ENCODE results near the gene LMO1.

LMO1 gene

DNA sequence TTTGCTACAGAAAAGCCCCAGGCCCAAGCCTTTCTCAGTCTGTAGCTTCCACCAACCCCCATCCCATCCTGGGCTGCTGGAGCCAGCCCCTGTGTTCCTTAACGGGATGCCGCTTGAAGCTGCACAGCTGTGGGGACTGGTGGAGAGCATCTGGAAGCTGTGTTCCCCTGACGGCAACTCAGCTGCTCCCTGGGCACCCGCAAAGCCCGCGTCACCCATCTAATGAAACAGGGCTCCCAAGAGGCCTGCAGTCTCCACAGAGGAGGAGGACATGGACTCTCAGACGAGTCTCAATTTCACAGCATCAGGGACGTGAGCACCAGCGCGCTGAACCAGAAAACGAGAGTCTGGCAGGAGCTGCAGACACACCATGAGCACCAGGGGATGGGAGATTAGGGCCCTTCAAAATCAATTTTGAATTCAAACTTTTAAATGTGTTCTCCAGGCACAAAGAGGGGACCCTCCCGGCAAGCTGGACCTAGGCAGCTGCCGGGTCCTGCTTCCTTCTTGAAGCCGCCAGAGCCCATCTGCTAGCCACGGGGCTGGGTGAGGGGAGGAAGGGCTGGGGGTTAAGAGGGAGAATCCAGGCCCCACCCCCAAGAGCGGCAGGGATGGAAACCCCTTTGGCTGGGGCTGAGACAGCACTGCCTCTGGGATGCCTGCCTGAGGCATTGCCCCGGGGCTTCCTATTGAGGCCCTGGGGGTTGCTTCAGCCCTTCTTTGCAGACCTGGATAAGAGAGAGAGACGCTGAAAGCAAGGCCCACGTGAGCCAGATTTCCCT lies 21.0 kb downstream of the LMO1 start:
- DNase-seq (ENCODE audit: low read depth): no peak

DNA sequence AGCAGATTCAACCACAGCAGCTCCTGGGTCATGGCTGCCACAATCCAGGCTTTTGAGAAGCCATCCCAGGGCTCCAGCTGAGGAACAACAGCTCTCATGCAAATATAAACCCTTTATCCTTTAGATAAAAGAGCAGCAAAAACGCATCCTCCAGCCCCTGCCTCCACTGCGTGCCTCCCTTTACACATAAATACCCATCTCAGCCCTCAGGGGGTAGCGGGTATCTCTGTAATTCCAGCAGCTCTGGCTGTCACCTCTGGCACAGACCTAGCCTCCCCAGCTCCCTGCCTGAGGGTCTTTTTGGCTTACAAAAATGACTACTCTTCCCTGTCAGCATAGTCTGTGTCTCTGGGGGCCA lies 21.6 kb downstream of the LMO1 start:
- no peak for DNase-seq (ENCODE audit: low read depth)

DNA sequence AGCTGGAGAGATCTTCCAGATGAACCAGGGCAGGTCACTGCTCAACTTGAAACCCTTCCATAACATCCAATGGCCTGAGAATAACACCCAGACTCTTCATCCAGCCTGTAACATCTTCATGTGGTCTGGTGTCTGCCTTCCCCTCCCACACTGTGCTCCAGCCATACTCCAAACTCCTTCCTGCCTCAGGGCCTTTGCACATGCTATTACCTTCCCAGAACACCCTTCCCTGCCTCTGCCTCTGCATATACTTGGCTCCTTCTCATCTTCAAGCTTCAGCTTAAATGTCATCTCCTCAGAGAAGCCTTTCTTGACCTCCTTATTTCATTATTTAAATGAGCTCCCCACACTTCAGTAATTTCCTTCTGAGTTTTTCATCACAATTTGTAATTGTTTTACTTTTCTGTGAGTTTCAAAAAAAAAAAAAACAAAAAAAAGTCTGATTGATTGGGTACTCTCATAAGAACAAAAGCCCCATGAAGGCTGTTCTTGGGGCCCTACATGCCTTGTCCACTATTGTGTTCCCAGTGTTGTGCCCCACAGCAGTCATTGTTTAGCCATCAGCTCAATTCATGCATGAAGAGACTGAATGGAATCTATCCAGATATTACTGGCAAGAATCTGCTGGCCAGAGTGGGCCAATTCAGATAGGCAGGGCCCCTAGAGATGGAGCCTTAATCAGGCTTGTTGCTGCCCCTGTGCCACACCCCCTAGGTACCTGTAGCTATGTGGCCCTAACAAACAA lies 22.1 kb downstream of the LMO1 start:
- no peak for DNase-seq (ENCODE audit: low read depth)

DNA sequence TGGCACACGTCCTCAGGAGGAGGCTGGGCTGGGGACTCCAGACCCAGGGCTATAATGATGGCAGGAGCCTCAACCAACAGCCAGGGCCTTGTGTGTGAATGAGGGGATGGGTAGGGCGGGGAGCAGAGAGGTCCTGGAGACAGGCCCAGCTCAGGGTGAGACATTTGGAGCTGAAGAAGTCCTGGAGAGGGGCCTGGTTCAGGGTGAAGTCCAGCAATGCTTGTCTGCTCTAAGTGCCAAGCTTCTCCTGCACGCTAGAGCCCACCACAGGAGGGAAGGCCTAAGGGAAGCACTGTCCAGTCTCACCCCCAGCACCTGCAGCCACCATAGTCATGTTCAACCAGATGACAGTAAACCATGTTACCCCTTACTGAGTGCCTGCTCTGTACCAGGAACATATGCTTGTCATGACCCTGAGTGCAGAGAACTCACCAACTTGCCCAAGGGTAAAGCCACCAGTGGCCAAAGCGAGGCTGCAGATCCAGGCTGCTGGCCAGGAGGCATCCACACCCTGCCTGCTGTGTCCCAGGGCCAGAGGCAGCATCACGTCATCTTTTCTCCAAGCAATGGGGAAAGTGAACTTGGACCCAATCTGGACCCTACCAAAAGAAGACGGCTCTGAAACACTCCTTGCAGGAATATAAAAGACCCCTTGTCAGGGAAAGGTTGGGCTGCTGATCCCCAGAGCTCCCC lies 24.0 kb downstream of the LMO1 start:
- no peak for DNase-seq (ENCODE audit: low read depth)

DNA sequence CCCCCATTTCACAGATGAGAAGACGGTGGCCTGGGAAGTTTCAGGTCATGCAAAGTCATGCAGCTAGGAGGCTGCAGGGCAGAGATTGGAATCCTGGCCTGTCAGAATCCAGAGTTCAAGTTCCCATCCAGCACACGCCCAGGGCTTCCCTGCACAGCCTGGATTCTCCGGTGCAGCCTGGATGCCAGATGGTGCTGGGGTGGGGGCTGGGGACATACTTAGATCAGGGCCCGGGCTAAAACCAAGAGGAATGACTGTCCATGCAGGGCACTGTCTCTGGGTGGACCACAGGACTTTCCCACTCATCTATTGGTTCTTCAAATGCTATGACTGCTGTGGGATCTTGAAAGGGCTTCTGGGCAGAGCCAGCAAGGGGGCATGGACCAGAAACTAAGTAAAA lies 24.6 kb downstream of the LMO1 start:
- no peak for DNase-seq (ENCODE audit: low read depth)

DNA sequence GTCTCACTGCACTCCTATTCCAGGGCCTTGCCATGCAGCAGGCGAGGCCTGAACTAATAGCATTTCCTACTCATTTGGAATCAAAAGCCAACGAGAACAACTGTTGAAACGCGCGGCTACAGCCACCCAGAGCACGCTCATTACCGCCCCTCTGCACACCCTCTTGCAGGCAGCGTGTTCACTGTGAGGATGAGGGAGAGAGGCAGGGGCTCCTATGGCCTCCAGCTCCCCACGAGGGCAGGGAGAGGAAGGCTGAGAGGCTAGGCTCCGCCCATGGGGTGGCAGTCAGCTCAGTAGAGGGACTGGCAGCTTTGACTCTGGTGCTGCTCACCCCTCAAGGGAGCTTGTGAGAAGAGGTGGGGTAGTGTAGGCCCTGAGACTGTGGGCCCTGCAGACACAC lies 26.2 kb downstream of the LMO1 start:
- no peak for DNase-seq (ENCODE audit: low read depth)

DNA sequence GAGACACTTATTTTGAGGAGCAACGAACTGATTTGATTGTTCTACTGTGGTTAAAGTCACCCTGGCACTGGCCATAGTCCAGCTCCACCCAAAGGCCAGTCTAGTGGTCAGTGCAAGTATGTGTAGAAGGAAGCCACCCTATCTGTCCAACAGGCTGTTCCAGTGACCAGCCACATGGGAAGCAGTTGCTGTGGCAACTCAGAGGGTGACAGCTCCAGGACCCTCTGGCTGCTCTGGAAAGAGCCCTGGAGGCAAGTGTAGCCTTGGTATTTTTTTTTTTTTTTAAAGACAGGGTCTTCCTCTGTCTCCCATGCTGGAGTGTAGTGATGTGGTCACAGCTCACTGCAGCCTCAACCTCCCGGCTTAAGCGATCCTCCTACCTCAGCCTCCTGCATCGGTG lies 27.8 kb downstream of the LMO1 start:
- no peak for DNase-seq (ENCODE audit: low read depth)

DNA sequence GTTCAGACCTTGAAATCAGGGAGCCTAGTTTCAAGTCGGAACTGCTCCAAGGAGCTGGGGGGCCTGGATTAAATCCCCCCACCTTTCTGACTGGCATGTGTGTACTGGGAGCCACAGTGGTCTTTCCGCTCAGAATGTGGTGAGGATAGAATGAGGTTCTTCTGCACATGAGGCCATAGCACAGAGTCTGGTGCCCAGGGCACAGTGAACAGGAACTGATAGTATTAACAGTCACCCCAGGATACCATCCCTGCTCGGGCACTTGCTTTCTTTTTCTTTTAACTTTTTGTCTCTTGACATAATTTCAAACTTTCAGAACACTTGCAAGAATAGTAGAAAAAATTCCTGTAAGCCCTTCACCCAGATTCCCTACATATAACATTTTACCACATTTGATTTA lies 28.8 kb downstream of the LMO1 start:
- DNase-seq (ENCODE audit: low read depth): no peak

DNA sequence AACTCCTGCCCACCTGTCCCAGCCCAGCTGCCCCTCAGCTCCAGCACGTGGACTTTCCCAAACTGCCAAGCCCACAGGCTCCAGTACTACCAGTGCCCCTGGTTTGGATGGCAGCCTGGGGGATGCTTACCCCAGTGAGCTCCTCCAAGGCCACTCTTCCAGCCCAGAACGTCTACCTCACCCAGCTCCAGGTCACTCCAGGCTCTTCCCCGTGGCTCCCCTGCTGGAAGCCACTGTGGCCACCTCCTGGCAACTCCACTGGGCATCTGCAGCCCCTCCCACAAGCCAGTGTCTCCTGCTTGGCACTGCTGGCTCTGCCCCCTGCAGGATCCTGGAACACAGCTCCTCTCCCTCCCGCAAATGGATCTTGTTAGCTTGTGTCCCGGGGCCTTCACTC lies 29.3 kb downstream of the LMO1 start:
- no peak for DNase-seq (ENCODE audit: low read depth)

DNA sequence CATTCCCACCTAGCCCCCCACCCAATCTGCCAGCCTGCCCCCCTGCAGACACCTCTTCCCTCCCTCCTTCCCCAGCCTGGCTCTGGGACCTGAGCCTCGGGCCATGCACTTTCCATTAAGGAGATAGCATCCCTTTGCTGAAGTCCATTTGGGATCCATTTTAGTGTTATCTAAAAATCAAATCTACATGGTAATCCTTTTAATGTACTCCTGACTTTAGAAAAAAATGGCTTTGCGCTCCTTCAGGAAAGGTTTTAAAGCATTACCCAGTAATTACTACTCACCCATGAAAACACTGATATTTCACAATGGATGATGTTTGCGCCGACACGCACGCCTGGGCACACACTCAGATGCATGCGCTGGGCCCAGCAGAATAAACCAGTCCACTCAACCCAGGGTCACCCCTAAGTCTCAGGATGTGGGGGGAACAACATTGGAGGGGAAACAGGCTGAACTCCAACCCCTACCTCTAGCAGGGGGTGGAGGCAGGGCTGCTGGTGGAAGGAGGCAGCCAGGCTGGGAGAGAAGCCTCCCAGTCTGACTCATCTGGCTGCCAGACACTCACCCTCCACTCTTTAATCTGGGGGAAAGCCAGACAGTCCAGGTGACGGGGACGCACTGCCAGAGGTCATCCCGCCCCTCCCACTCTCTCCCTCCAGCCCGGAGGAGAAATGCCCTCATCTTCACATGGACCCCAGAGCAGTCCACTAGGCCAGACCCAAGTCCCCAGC lies 29.8 kb downstream of the LMO1 start:
- DNase-seq (ENCODE audit: low read depth): no peak

DNA sequence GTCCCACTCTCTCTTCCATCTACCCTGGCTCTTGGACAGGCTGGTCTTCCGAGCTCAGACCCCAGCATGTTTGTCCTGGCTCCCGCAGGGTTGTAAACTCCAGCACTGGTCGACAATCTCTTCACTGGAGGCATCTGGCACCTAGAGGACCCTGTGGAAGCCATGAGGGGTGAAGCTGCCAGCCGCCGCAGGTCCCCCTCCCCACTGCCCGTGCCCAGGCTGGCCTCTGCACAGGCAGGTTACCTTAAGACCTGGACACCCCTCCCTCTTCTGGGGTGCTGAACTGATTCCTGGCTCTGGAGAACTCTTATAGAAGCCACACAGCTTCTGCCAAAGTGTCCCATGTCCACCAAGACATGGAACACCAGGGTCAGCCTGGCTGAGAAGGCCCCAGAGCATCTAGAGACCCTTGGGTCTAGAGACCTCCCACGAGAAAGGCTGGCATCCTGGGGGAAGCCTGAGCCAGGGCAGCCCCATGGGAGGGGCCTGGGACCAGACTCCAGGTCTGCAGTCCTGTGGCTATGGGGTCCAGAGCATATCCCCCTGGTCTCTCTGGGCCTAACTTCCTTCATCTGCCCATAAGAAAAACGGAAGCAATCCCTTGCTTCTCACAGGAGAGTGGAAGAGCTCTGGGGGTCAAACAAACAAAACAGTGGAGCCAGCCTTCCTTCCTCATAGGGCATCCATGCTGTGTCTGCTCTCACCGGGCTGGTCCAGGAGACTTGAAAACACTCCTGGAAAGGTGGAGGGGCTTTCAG lies 30.6 kb downstream of the LMO1 start:
- DNase-seq (ENCODE audit: low read depth): no peak

DNA sequence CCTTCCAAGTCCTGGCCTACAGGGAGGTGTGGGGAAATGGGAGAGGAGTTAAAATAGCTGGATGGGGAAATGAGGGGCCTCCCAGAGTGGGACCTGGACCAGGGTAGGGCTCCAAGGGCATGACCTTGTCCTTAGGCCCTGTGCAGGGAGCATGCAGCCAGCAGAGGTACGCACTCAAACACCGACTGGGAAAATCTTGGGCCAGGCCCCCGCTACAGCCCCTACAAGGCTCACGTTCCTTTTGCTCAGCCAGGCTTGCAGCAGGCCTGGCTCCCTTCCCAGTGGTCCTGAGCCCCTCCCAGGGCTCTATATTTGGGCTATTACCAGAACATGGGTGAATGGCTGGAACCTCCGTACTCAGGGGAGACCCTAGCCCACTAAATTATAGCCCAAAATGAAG lies 31.3 kb downstream of the LMO1 start:
- no peak for DNase-seq (ENCODE audit: low read depth)

DNA sequence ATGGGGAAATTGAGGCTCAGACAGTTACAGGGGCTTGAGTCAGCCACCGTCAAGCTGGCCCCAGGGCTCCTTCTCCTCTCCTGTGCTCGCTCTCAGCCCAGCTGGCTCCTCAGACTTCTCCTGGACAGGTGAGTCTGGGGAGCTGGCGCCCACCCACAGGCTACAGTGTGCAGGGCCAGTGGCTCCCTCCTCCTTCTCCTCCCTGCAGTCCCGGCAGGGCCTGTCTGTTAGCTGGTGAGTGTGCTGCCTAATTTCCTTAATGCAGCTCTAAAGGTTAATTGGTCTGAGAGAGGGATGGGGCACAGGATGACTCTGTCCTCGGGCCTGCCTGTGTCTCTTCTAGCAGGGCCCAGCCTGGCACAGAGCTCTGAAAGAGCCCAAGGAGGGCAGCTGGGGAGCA lies 31.7 kb downstream of the LMO1 start:
- DNase-seq (ENCODE audit: low read depth): no peak

DNA sequence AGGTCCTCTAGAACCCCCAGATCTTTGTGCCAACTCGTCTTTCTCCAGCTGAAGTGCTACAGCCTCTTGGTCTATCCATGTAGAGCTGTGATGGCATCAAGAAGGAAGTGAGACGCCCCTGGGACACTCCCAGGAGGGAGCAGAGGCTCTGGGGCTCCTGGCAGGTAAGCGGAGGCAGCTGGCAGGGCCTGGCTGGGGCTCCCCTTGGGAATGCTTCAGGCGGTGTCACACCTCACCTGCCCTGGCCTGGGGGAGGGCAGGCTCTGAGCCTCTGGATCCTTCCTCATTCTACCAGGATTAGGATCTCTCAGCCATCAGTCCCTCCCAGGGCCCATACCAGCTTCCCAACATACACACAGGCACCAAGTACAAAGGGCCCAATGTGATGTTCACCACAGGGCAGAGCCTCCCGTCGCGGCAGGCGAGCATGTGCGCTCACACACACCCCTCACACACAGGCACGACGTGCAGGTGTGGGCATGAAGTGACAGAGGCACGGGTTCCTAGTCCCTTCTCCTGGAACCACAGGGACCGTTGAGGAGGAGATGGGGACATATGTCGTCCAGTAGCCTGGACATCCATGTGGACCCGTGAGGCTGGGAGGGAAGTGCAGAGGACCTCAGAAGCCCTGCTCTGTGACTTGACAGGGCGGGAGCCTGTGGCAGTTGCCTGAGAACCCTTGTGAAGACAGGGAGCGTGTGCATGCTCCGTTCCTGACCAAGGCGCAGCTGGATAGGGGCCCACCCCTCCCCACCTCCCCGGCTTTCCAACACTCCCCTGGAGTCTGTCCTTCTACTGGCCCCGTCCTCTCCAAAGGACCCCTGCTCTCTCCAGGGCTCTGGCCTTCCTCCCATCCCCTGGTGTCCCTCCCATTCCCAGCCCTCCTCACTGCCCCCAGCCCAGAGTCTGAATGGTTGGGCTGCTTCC lies 32.5 kb downstream of the LMO1 start:
- no peak for DNase-seq (ENCODE audit: low read depth)

DNA sequence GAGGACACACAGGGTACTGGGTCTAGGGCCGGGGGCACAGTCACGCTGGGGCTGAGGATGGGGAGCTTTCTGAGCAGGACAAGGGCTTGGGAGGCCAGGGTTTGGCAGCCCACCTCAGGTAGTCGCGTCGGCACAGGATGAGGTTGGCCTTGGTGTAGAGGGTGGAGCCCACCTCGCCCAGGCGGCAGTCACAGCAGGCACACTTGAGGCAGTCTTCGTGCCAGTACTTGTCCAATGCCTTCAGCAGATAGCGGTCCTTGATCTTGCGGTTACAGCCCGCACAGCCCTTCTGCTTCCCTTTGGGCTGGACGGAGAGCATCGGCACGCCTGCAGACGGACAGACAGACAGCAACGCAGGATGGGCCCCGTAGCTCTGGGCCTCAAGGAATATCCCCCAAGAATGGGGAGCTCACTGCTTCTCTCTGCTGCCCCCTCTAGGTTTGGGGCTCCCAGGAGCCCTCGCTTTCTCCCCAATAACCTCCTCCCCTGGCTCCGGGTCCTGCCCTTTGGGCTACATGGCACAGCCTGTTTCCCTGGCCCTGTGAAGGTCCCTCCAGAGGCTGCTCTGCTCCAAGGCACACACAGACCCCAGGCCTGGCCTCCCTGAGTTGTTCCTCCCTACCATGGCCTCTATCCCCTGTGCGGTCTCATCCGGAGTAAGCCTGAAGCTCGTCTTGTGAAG lies 33.4 kb downstream of the LMO1 start:
- DNase-seq (ENCODE audit: low read depth): no peak

DNA sequence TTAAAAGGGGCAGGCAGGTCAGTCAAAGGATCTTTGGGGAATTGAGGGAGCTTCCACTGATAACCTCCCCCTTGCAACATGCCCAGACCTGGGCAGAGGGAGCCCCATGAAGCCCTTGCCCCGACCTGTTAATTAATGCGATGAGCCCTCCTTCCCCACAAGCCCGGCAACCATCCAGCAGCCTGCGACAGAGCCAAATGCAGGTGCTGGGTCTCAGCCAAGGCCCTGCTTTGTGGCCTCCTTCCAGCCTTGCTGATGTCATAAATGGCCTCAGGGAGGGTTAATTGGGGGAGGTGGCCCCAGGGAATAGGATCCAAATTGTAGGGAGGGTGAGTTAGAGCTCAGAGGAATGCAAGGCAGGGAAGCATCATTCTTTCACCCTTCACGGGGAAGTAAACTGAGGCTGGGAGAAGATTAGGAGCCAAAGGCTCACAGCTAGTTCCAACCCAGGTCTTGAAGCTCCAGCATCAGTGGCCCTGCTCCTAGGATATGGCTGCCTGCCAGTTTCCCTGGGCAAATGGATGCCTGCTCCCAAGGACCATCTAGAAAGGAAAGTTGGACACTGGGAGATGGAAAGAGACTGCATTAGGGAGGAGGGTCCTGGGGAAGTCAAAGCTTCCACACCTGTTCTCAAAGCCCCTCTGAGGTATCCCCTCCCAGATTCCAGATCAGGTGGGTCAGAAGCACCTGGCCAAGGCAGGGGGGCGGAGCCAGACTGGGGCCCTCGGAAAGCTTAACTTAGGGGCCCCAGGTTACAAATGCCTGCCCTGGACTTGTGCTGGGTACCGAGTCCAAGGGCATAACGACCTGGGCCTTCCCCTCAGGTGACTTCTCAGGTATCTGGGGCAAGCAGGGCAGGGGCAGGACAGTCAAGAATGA lies 34.1 kb downstream of the LMO1 start:
- DNase-seq (ENCODE audit: low read depth): no peak

DNA sequence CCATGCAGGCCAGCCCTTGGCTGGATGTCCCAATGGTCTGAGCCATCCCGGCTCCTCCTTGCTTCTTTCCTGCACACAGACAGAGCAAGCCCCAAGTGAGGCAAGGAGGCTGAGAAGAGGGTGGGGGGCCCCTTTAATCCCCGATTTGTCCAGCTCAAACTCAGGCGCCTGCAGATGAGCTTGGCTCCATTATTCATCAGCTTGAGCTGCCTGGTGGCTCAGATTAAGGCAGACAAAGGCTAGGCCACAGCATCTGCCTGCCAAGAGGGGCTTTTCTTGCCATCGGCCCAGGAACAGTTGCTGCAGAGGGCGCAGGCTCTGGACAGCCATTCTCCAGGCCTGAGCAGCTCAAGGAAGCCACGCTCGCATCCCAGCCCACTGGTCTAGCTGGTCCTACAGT lies 35.4 kb downstream of the LMO1 start:
- no peak for DNase-seq (ENCODE audit: low read depth)

DNA sequence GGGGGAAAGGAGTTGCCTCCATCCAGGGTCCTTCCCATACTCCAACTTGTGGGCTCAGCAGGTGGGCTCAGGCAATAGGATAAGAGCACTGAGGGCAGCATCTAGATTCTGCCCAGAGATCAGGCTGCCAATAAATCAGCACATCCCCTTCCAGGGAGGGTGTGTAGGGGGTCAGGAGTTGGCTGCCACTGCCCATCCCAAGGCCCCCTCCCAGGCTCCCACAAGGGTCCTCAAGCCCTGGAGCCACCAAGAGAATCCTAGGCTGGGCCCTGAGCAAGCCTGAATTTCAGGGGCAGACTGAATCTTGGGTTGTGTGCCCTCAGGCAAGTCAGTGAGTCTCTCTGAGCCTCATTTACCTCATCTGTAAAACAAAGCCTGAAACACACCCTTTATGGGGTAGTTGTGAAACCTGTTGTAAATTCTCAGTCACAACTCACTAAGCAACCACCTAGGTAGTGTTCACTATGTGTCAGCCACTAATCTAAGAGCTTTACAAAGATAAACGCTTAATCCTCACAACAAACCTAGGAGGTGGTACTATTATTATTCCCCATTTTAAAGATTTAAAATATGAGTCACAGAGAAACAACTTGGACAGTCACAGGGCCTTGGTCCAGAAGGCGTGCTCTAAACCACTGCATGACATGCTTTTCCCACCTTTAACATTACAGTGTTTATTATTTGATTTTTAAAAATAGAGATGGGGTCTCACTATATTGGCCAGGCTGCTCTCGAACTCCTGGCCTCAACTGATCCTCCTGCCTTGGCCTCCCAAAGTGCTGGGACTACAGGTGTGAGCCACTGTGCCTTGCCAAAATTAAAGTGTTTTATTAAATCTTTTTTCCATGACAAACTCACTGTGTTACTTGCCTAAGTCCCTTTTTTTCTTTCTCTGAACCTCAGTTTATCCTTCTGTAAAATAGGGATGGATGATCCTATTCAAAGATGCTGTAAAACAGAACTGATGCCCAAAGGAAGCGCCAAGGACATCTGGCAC lies 36.2 kb downstream of the LMO1 start:
- no peak for DNase-seq (ENCODE audit: low read depth)
